HG03135 (cell line): ENCODE measurements around the gene CNN3.

Experiments
- ATAC-seq: cut with Tn5 transposase; IDR thresholded peaks from one replicate; pipeline ENCODE4 v1.9.1; 2021; ENCODE audit warnings: mild to moderate bottlenecking, moderate library complexity; ENCODE audit not compliant: unreplicated experiment

The CNN3 gene

DNA sequence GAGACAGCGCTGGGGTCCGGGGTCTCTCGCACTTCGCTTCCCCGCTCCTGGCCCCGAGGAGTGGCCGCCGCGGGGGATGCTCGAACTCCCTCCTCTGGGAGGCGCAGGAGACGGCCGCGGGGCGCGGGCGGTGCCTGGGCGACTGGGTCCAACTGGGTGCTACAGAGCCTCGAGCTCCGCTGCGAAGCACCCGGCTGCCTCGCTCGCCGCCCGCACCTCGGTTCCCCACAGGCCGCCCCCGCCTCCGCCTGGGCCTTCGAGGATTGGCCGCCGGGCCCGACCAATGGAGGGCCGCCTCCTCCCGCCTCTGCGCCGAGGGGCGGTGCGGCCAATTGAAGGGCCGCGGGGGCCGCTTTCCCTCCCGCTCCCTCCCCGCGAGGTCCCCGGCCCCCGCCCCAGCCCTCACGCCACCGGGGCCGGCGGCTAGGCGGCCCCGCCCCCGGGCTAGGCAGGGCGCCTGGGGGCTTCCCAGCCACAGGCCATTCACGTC, at the start of gene CNN3:
CNN3 (minus strand) TSS at position 196 of the 490 bp plus-strand sequence. CDS start 216 bp downstream, outside the sequence.
- ATAC-seq: peak; percentile 77

DNA sequence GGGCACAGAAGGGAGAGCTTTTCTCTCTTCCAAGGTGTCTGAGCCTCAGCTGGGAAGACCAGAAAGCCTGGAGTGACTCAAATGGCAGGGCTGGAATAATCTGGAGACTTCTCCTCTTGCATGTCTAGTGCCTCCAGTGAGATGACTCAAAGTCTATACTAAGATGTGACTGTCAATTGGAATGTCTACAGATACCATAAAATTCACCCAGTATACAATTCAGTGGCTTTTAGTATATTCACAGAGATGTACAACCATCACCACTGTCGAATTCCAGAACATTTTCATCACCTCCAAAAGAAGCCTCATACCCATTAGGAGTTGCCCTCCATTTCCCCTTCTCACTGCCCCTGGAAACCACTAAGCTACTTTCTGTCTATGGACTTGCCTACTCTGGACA, 47.9 kb upstream of the CNN3 start:
- ATAC-seq: no peak

DNA sequence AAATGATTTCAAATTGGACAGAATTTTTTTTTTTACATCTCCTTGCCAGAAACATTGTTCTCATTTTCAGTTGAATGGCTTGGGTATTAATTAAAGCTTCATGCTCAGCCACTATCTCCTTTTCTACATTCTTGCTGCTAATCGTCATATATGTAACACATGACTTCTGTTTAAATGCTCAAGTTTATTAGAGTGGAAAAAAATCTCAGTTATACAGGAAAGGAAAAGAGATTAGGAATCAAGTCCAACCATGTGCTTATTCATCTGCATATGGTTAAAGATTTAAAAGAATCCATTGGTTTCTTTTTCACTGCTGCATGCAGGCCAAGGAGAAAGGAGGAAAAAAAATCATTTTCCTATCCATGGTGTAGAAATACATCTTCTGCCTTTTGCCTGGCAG, 47.3 kb upstream of the CNN3 start:
- no peak for ATAC-seq

DNA sequence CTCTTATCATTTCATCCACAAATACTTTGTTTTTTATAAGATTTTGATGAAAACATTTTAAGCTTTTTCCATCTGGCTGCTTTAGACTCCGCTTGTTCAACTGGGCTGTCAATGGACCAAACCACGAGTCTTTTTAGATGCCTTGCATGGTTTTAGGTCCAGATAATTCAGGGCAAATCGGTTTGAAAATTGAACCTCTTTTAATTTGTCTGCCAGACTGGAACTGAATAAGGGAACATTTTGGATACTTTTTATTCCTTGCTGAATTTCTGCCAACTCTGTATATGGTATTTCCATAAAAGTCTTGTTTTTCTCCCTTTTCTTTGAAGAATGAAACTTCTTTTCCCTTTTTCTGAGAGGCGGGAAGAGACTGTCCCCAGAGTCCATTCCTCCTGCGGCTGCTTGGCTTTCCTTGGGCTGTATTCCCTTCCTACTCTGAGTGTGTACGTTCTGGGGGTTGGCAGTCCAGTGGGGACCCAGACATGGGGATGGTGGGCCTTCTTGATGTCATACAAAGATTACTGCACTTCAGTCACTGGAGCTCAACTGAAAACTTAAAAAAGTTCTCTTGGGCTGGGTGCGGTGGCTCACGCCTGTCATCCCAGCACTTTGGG, 46.5 kb upstream of the CNN3 start:
- no peak for ATAC-seq

DNA sequence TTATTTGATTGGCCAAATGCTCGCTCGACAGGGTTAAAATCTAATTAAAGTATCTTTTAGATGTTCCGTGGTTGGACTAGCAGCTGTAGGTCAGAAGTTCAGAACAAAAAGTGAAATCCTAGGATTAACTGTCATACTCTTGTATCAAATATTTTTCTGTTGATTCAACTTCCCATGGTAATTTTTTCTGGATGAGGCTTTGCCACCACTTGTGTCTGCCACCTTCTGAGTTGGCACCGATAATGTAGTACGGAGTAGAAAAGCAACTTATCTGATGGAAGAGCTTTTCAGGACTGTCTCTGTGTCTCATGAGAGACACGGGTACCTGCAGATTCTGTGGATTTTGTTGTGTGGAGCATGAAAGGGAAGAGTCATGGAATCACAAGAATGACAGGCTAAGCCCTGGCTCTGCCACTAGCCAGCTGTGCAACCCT, 44.6 kb upstream of the CNN3 start:
- ATAC-seq: no peak

DNA sequence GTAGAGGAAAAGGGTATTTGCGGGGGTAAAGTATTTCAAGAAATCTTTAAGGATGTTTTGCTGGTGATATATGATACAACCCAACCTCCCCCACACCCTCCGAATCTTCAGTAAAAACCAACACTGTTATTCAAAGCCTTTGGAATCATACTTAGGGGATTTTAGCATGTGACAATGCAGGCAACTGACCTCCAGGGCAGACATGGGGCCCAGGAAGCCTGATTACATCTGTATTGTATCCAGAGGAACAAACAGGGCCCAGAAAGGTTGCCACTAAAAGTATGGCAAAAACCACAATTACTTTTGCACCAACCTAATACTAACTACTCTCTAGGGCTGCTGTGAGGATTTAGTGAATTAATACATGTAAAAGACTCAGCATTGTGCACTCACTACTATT, 43.9 kb upstream of the CNN3 start:
- no peak for ATAC-seq

DNA sequence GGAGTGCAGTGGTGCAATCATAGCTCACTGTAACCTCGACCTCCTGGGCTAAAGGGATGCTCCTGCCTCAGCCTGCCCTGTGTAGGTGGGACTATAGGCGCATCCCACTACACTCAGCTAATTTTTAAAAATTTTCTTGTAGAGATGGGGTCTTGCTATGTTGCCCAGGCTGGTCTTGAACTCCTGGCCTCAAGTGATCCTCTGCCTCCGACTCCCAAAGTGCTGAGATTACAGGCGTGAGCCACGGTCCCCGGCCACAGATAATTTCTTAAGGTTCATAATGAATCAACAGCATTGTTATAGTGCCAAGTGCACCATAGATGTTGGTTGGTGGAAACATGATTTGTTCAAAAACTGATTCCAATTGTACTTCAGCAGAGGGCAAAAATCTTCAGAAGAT, 42.2 kb upstream of the CNN3 start:
- no peak for ATAC-seq

DNA sequence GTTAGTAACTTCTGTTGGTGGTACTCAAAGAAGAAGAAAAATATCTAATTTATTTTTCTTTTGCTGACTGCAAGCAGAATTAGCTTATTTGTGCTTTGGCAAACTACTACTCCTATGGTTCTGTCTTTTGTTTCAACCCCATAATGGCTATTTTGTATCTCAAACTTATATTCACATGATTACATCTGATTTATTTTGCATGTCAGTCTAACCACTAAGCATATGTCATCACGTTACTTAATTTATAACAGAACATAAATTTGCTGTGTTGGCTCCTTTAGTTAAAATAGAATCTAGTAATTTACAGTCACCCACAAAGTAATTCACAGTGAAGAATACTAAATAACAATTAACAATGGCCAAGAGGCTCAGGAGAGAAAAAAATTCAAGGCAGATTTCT, 39.1 kb upstream of the CNN3 start:
- no peak for ATAC-seq

DNA sequence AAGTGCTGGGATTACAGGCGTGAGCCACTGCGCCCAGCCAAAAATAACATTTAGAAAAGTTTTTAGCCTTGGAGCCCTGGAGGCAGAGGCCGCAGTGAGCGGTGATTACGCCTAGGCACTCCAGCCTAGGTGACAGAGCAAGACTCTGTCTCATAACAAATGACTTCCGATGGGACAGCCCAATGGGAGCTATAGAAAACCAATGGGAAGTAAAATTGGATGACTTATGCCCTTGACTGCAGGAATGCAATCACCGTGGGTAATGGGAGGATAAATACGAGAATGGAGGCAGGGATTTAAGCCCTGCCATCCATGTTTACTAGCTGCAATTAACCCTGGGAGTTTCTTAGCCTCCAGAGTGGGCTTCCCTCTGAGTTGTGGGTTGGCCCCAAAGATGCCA, 37.0 kb upstream of the CNN3 start:
- no peak for ATAC-seq

DNA sequence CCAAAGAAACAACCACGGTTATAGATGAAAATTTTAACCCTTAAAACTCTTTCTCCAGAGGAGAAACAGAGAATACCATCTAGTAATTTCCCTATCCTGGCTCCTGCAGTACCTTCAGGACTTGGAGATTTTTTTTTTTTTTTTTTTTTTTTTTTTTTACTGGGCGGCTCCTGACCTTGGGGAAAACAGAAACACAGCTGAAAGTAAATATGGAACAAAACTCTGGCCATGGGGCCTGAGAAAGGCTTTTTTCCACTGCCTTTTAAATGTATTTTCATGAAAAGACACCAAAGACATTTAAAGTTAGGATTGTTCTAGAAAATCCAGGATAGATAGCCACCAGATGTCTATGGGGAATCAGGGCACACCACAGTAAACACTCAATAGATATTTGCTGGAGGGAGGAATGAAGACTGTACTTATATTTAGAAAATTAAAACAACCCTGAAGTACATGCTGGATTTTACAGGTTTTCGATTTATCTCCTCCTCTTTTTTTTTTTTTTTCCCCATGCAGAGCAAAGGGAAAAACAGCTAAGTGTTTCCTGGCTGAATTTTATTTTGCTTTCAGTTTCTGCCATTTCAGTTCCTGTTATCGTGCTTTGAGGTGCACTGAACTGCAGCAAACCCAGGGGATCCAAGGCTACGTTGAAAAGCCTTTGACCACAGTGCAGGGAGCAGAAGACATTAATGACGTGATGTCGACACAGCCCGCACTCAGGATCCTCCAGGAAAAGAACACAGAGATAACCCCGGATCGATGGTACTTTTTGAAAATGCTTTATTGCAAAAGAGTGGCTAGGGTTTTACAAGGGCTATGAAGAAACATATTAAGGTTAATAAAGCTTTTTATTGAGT, 35.7 kb upstream of the CNN3 start:
- peak; percentile 96 for ATAC-seq

DNA sequence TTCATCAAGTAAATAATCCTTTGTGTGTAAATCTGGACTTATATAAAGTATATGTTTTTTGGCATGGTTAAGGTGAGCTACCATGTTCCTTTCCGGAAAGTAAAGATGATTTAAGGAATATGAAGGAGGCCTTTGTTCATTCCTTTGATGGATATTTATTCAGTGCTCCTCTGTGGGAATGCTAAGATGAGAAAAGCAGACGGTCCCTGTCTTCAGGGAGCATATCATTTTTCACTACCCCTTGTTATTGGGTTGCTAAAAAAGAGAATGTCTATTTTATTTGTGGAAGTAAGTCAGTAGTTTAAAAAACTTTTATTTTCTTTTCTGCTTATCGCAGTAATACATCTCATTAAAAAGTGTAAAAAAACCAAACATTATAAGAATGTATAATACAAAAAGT, 35.1 kb upstream of the CNN3 start:
- no peak for ATAC-seq

DNA sequence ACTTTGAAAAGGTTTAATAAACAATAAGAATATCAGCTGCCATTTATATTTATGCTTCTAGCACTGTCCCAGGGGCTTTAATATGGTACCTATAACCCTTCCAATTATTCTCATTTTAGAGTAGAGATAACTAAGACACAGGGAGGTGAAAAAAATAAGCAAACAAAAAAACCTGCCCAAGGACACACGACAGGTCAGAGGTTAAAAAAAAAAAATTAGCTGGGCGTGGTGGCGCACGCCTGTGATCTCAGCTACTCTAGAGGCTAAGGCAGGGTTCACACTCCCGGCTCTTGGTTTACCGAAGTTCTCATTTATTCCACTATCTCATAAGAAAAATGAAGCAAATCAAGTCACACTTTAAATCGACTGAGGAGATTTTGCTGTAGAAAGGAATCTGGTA, 34.7 kb upstream of the CNN3 start:
- ATAC-seq: no peak

DNA sequence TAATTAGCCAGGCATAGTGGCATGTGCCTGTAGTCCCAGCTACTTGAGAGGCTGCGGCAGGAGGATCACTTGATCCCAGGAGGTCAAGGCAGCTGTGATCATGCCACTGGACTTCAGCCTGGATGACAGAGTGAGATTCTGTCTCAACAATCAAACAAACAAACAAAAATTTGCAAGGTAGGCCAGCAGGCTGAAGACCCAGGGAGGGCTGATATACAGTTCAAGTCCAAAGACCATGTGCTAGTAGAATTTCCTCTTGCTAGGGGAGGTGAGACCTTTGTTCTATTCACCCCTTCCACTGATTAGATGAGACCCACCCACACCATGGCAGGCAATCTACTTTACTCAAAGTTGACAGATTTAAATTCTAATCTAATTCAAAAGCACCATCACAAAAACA, 31.2 kb upstream of the CNN3 start:
- ATAC-seq: no peak

DNA sequence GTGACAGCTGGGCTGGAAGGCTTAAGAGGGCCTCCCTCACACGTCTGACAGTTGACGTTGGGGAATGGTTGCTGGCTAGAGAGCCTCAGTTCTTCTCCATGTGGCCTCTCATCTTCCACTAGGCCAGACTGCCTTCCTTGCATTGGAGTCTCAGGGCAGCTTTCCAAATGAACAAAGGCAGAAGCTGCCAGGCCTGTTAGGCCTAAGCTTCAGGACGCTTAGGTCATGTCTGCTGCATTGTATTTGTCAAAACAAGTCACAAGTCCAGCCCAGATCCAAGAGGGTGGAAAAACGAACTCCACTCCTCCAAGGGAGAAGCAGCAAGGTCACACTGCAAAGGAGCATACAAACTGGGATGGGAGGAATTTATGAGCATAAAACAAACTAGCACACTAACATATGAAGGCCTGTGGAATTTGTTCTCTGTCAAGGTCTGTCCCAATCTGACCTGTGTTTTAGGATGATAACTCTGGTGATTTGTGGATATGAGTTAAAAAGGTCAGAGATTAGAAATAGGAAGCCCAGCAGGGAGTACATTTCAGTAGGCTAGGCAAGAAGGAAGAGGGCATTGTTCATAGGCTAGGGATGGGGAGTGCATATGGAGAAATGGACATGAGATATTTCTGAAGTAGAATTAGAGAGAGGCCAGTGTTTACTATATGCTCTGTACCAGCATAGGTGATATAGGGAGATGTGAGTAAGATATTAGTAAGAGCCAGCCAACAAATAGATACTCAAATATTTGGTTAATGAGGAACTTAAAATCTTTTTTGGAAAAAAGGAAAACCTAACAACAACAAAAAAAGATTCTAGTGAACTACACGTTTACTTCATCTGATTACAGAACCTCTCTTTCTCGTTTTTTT, 29.1 kb upstream of the CNN3 start:
- ATAC-seq: no peak

DNA sequence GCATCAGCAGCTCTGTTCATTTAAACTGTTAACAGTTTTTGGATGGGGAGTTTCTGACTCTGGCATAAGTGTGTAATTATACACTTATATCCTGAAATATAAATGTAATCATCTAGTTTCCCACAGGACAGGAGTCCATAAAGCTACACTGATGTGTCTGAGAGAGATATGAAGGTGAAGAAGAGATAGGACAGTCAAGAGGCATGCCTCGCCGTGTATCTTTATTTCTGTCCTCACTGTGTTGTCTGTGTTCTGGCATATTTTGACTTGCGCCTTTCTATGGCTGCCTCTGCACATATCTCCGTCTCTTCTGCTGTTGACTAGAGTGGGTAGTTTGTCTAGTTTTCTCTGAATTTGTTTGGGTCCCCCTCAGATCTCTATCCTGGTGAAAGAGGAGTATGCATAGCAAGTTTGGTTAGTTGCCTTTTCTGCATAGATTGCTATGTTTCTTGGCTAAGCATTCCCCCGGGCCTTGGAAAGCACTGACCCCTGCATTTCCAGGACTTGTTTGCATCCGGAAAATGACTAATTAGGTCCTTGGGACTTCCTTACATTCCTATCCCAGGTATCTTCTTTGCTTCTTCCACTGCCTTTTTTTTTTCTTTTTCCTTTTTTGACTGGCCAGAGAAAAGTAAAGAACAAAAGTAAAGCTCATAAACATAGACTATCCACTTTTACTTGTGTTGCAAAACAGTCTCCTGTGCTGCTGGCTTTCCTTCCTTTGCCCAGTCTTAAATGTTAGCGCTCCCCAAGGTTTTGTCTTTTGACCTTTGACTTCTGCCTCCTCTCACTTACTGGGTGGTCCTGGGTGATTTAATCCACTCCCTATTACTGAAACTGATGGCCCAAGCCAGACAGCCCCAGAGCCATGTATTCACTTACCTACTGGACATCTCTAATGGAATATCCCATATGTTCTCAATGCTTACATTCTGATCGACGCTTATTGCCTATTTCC, 27.6 kb upstream of the CNN3 start:
- no peak for ATAC-seq

DNA sequence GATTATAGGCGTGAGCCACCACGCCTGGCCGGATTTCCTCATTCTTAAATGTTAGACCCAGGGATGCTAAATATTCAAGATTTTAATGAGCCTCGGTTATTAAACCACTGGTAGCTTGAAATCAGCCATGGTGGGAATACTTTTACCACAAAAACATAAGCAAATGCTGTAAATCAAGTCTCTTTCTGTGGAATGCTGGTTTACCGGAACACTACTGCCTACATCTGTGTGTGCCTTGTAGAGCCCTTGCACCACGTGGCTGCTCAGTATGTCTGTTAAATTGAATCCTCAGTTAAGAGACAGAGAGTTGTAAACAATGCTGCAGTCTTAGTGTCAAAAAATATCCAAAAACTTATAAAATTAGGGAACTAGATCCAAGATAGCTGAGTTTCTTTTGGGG, 26.8 kb upstream of the CNN3 start:
- ATAC-seq: no peak

DNA sequence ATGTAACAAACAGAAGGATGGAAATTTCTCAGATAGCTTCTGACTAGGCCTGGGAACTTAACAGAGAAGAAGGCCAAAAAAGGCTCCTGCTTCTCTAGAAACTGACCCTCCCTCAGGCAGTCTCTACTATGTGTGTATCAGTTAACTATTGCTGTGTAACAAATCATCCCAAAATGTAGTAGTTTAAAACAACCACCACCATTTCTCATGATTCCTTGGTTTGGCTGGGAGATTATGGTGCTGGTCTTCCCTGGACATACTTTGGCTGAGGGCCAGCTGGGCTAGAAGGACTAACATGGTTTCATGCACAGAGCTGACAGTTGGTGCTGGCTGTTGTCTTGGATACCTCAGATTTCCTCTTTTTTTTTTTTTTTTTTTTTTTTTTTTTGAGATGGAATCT, 26.2 kb upstream of the CNN3 start:
- ATAC-seq: no peak

DNA sequence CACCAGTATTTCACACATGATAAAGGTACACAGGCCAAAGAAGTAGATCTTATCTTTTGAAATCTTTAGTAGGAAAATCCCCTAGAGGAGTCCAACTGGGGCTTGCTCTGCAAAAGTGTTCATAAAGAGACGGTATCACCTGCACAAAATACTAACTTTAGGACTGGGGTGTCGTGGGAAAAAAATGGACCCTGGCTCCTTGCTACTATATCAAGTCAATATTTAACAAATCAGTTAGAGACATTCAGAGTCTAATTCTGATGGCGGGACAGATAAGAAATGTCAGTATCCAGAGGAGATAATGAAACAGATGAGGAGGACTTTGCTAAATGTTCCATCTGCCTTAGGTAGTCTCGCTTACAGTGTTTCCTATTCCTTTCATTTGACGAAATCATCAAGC, 25.6 kb upstream of the CNN3 start:
- no peak for ATAC-seq

DNA sequence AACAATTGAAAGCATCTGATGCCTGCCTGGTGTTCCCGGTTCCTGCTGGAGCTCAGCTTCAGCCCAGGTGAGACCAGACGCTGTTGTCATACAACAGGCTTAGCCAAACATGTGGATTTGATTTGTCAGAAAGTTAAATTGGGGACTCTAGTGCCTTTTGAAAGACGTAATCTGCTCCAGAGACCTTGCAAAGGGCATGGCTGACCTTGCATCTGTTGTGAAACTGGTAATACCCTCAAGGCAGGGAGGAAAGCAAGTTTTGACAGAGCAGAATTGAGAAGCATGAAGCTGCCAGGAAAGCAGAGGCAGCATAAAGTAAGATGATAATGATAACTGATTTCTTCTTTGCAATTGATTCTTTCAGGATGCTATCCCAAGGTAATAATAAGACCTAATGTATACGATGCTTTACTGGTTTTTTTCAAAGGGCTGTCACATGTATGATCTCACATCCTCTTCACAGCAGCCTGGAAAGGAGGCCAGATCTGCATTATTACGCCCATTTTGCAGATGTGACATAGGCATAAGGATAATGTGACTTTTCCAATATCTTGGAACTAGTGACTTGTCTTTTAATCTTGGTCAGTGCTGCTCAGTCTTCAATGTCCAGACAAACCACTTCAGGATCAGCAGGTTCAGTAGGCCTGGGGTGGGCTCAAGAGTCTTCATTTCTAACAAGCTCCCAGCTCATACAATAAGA, 24.7 kb upstream of the CNN3 start:
- no peak for ATAC-seq

DNA sequence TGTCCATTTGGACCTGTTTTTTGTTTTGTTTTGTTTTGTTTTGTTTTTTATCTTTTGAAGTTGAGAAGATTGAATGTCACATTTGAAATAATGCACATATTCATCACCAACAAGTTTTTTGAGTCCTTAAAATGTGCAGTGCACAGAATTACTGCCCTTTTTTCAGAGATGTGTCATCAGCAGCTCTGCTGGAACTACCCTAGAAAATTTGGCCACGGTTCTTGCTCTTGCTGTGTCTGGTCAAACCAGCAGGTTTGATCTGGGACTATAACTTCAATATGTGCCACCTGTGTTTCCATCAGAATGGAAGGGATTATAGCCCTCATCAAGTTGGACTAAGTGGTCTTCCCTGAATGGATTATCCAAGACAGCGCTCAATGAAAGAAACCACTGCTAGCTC, 24.1 kb upstream of the CNN3 start:
- ATAC-seq: no peak
